Activated CD8-positive, alpha-beta T cell treated with anti-CD3 and anti-CD28 coated beads for 36 hours (primary cell): ENCODE measurements around the gene P3H2. TPM values are rescaled to one million over a fixed set of nuclear protein-coding genes. Genes with fewer than 3 reads are reported as not detected.

Experiments
- ATAC-seq: fragments of 200-7000 bp; cut with Tn5 transposase; one replicate; pipeline ENCODE4 v1.10.0; 2021; ENCODE audit warnings: mild to moderate bottlenecking, moderate library complexity
- CTCF ChIA-PET: fragments of 350-600 bp; sonication (Branson Sonifier 250); formaldehyde crosslinking; loops from one replicate; lab custom pipeline; 2021; ENCODE audit warnings: antibody characterized with exemption; lab: Charles Lee
- POLR2A ChIA-PET: fragments of 350-600 bp; sonication (Branson Sonifier 250); formaldehyde crosslinking; loops from one replicate; lab custom pipeline; 2021; ENCODE audit warnings: antibody characterized with exemption; lab: Charles Lee
- DNase-seq: peaks from one replicate; pipeline ENCODE4 v3.0.0-alpha.2; 2020
- H3K27ac Mint-ChIP-seq: one replicate; pipeline ENCODE4 v1.8.0; 2021; ENCODE audit warnings: mild to moderate bottlenecking, mixed read lengths
- H3K27me3 Mint-ChIP-seq: one replicate; pipeline ENCODE4 v1.8.0; 2021; ENCODE audit warnings: mixed read lengths
- H3K36me3 Mint-ChIP-seq: one replicate; pipeline ENCODE4 v1.8.0; 2021; ENCODE audit warnings: low read depth, mixed read lengths
- H3K4me1 Mint-ChIP-seq: one replicate; pipeline ENCODE4 v1.8.0; 2021; ENCODE audit warnings: low read depth, mixed read lengths
- H3K4me3 Mint-ChIP-seq: one replicate; pipeline ENCODE4 v1.8.0; 2021; ENCODE audit warnings: mild to moderate bottlenecking, moderate library complexity, mixed read lengths
- H3K9me3 Mint-ChIP-seq: one replicate; pipeline ENCODE4 v1.8.0; 2021; ENCODE audit warnings: mixed read lengths
- intact Hi-C: fragments of 100-400 bp; cut with micrococcal nuclease; formaldehyde crosslinking; loops from one replicate; pipeline ENCODE4 v1.10.0; 2022
- total RNA-seq, 2 experiments: library from RNA; stranded (reverse); gene quantifications; one replicate each; pipeline ENCODE4 v1.2.3, GENCODE V29; 2021
- TF ChIP-seq, protein P1 (sequence below): fragments of 200-600 bp; IDR thresholded peaks from one replicate; pipeline ENCODE4 v1.8.0; 2022; ENCODE audit warnings: antibody characterized with exemption, mild to moderate bottlenecking

Gene P3H2
- total RNA-seq, 2 experiments from 2014 or later: not detected

DNA sequence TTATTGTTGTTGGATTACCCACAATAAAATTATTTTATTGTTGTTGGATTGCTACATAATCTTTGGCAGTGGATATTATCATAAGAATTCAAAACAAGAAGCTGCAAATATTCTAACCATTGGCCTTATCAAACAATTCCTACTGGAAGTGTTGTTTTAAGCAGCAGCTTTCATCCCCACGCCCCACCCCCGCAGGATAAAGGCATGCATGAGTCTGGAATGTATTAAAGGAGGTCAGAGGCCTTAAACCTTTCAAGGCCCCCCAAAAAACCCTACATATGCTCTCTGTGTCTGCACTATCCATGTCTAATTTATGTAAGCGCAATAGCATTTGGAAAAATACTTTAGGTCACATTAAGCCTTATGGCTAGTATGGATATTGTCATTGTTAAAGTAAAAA lies 23.1 kb downstream of the P3H2 start:
- CTCF ChIA-PET: no interaction called here
- H3K36me3 Mint-ChIP-seq: no peaks in the 10 kb centered on the region
- no peak for ATAC-seq
- H3K27ac Mint-ChIP-seq: no peak overlapping the region
- POLR2A ChIA-PET: no interaction called here
- peaks cover 4% of the 10 kb centered on the region for H3K4me1 Mint-ChIP-seq
- H3K9me3 Mint-ChIP-seq: no peaks in the 10 kb centered on the region
- intact Hi-C loops: no loop called here
- TF ChIP-seq, protein P1, sequence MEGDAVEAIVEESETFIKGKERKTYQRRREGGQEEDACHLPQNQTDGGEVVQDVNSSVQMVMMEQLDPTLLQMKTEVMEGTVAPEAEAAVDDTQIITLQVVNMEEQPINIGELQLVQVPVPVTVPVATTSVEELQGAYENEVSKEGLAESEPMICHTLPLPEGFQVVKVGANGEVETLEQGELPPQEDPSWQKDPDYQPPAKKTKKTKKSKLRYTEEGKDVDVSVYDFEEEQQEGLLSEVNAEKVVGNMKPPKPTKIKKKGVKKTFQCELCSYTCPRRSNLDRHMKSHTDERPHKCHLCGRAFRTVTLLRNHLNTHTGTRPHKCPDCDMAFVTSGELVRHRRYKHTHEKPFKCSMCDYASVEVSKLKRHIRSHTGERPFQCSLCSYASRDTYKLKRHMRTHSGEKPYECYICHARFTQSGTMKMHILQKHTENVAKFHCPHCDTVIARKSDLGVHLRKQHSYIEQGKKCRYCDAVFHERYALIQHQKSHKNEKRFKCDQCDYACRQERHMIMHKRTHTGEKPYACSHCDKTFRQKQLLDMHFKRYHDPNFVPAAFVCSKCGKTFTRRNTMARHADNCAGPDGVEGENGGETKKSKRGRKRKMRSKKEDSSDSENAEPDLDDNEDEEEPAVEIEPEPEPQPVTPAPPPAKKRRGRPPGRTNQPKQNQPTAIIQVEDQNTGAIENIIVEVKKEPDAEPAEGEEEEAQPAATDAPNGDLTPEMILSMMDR: no peak
- peaks cover 16% of the 10 kb centered on the region for H3K27me3 Mint-ChIP-seq
- DNase-seq: no peak
- H3K4me3 Mint-ChIP-seq: no peak overlapping the region

DNA sequence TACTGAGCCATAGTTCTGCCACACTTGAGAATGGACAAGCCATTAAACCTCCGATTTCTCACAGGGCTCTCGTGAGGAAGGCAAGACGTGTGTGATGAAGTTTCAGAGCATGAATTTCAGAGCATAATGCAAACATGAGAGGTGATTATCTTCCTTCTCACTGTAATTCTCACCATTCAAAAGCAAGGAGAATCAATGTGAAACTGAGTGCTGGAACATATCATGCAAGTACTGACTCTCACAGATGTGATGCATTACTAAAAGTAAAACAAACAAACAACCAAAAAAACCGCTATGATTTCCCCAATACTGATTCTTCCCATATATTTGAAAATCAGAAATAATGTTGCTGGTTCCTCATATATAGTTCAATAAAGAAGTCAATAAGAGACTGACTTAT lies 23.7 kb downstream of the P3H2 start:
- POLR2A ChIA-PET: no interaction called here
- no peak for DNase-seq
- Mint-ChIP-seq H3K36me3 (no peaks in the 10 kb centered on the region), H3K27me3 (peaks cover 14% of the 10 kb centered on the region), H3K27ac (no peak overlapping the region), H3K9me3 (no peaks in the 10 kb centered on the region), H3K4me3 (no peak overlapping the region), H3K4me1 (peaks cover 4% of the 10 kb centered on the region)
- intact Hi-C loops: no loop called here
- CTCF ChIA-PET: no interaction called here
- TF ChIP-seq, protein P1: no peak
- no peak for ATAC-seq

- H3K36me3 Mint-ChIP-seq: no peaks in the 10 kb centered on the region
- ATAC-seq (no peak), DNase-seq (no peak)
- POLR2A ChIA-PET: no interaction called here
- no peak overlapping the region for H3K4me3 Mint-ChIP-seq
- H3K27ac Mint-ChIP-seq: no peak overlapping the region
- TF ChIP-seq, protein P1: no peak
- CTCF ChIA-PET: no interaction called here
- no peaks in the 10 kb centered on the region for H3K9me3 Mint-ChIP-seq
- peaks cover under 1% of the 10 kb centered on the region for H3K4me1 Mint-ChIP-seq
- intact Hi-C loops: no loop called here
- H3K27me3 Mint-ChIP-seq: peaks cover 14% of the 10 kb centered on the region
Measured at GRCh38 chr3:190096345-190096744, 24.4 kb downstream of the P3H2 start.

DNA sequence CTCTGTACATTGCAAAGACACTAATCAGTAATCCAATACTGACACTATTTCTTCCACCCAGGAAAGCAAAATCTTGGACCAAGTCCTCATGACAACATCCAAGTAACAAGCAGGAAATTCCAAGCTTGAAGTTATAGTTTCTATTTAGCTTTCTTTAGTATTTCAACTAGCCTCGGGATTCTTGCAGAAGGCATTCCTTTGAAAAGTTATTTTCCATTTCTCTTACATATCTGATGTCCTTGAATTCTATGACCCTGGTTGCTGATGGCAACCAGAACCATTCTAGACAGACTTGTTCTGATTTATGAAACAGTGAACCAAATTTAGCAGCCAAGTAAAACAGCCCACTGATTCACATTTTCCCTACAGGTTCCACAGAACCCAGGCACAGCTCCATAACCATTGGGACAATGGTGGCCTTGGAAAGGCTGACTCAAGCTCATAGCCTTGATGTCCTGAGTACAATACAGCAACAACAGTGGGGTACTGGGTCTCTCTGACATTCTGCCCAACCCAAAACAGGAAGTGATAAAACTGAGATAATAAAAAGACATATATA lies 26.5 kb downstream of the P3H2 start:
- Mint-ChIP-seq H3K36me3 (no peaks in the 10 kb centered on the region), H3K27ac (no peak overlapping the region), H3K4me3 (no peak overlapping the region), H3K9me3 (no peaks in the 10 kb centered on the region), H3K27me3 (peaks cover 8% of the 10 kb centered on the region), H3K4me1 (no peaks in the 10 kb centered on the region)
- intact Hi-C loops: no loop called here
- DNase-seq: no peak
- CTCF ChIA-PET: no interaction called here
- no peak for ATAC-seq
- TF ChIP-seq, protein P1: no peak
- POLR2A ChIA-PET: no interaction called here

DNA sequence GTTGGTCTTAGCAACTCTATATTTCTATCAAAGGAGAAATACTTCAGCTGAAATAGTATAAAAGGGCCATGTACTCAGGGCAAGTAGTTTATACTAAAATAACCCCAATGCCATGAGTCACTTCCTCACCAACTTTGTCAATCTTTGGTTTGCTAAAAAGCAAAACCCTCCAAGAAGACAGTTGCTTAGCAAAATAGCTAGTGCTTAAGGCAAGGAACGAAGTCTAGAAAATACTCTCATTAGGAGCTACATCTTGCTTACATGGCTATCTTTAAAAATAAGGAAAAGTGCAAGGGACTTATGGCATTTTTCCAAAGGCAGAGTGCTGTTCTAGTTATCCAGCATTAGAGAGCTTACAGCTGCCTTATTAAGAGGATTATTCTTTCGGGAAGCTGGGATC lies 28.4 kb downstream of the P3H2 start:
- CTCF ChIA-PET: no interaction called here
- POLR2A ChIA-PET: interaction anchor here (1.1 kb wide), 1 partner anchor 20 kb away, joined by 3 read pairs; no protein-coding TSS in a partner anchor
- Mint-ChIP-seq H3K27me3 (peaks cover 14% of the 10 kb centered on the region), H3K9me3 (no peaks in the 10 kb centered on the region), H3K36me3 (no peaks in the 10 kb centered on the region), H3K27ac (no peak overlapping the region), H3K4me3 (no peak overlapping the region), H3K4me1 (no peaks in the 10 kb centered on the region)
- intact Hi-C loops: no loop called here
- no peak for DNase-seq
- TF ChIP-seq, protein P1: no peak
- no peak for ATAC-seq
